BLaER1 (cell line): ENCODE measurements around the gene JADE2.

Experiments
- H3K27ac ChIP-seq: shearing (Covaris generic); formaldehyde crosslinking; 2 replicates; pipeline ENCODE4 v1.8.1; 2022
- H3K27me3 ChIP-seq: shearing (Covaris generic); formaldehyde crosslinking; 2 replicates; pipeline ENCODE4 v1.8.1; 2022
- H3K36me3 ChIP-seq: shearing (Covaris generic); formaldehyde crosslinking; 2 replicates; pipeline ENCODE4 v1.8.1; 2022
- H3K4me1 ChIP-seq: shearing (Covaris generic); formaldehyde crosslinking; 2 replicates; pipeline ENCODE4 v1.8.1; 2022
- H3K4me2 ChIP-seq: shearing (Covaris generic); formaldehyde crosslinking; 2 replicates; pipeline ENCODE4 v1.8.1; 2022
- H3K4me3 ChIP-seq: shearing (Covaris generic); formaldehyde crosslinking; 2 replicates; pipeline ENCODE4 v1.8.1; 2022
- H3K9ac ChIP-seq: shearing (Covaris generic); formaldehyde crosslinking; 2 replicates; pipeline ENCODE4 v1.8.1; 2022
- H3K9me3 ChIP-seq: shearing (Covaris generic); formaldehyde crosslinking; 2 replicates; pipeline ENCODE4 v1.8.1; 2022
- H4K20me1 ChIP-seq: shearing (Covaris generic); formaldehyde crosslinking; 2 replicates; pipeline ENCODE4 v1.8.1; 2022
- Cebpa-rat ChIP-seq: shearing (Covaris generic); IDR thresholded peaks from 2 replicates; pipeline ENCODE4 v1.8.1; 2022

The JADE2 gene

GRCh38 chr5:134556994-134557393 lies 31.5 kb downstream of the JADE2 start:
- H3K27ac ChIP-seq = no peak overlapping the region
- no peak overlapping the region for H3K4me3 ChIP-seq
- H3K4me1 ChIP-seq = peaks cover 63% of the 10 kb centered on the region
- no peak overlapping the region for H3K9ac ChIP-seq
- peak overlapping the region; percentile 91 for H3K4me2 ChIP-seq
- H3K9me3 ChIP-seq = no peaks in the 10 kb centered on the region
- H3K27me3 ChIP-seq = no peaks in the 10 kb centered on the region
- no peak for TF ChIP-seq Cebpa-rat
- peaks cover 52% of the 10 kb centered on the region for H3K36me3 ChIP-seq
- H4K20me1 ChIP-seq = no peaks in the 10 kb centered on the region; the same call in 1 of the 2 replicates

GRCh38 chr5:134559672-134560071 lies 34.2 kb downstream of the JADE2 start:
- Histone ChIP-seq H3K4me3 (no peak overlapping the region), H3K4me2 (no peak overlapping the region), H3K36me3 (peaks cover 67% of the 10 kb centered on the region), H3K27me3 (no peaks in the 10 kb centered on the region), H3K9me3 (no peaks in the 10 kb centered on the region), H3K9ac (no peak overlapping the region), H3K27ac (0 out of 2 replicates have a peak overlapping the region, but pooled peaks have one; percentile 26), H3K4me1 (peaks cover 36% of the 10 kb centered on the region), H4K20me1 (no peaks in the 10 kb centered on the region; the same call in 1 of the 2 replicates)
- no peak for TF ChIP-seq Cebpa-rat

- Histone ChIP-seq H3K36me3 (peaks cover 77% of the 10 kb centered on the region), H4K20me1 (no peaks in the 10 kb centered on the region; the same call in 1 of the 2 replicates), H3K9me3 (no peaks in the 10 kb centered on the region), H3K4me1 (peaks cover 26% of the 10 kb centered on the region), H3K27ac (no peak overlapping the region), H3K4me2 (no peak overlapping the region), H3K9ac (no peak overlapping the region), H3K27me3 (no peaks in the 10 kb centered on the region), H3K4me3 (no peak overlapping the region)
- TF ChIP-seq Cebpa-rat = no peak
Observed at GRCh38 chr5:134560698-134561097, 35.2 kb downstream of the JADE2 start.

- H4K20me1 ChIP-seq = peaks cover 4% of the 10 kb centered on the region; the same call in 1 of the 2 replicates
- no peak for TF ChIP-seq Cebpa-rat
- H3K9ac ChIP-seq = no peak overlapping the region
- H3K36me3 ChIP-seq = peaks cover 86% of the 10 kb centered on the region
- no peak overlapping the region for H3K4me2 ChIP-seq
- H3K27me3 ChIP-seq = no peaks in the 10 kb centered on the region
- peaks cover 14% of the 10 kb centered on the region for H3K4me1 ChIP-seq
- no peak overlapping the region for H3K27ac ChIP-seq
- no peaks in the 10 kb centered on the region for H3K9me3 ChIP-seq
- no peak overlapping the region for H3K4me3 ChIP-seq
Observed at GRCh38 chr5:134561871-134562296, 36.4 kb downstream of the JADE2 start.

- Histone ChIP-seq H3K4me2 (no peak overlapping the region), H4K20me1 (peaks cover 18% of the 10 kb centered on the region)
- TF ChIP-seq Cebpa-rat = no peak
Observed at GRCh38 chr5:134563221-134563620, 37.8 kb downstream of the JADE2 start.

GRCh38 chr5:134563962-134564361 lies 38.5 kb downstream of the JADE2 start:
- H3K4me3 ChIP-seq = no peak overlapping the region
- H3K27me3 ChIP-seq = no peaks in the 10 kb centered on the region
- H3K36me3 ChIP-seq = peaks cover 100% of the 10 kb centered on the region
- H3K9ac ChIP-seq = no peak overlapping the region
- H3K9me3 ChIP-seq = no peaks in the 10 kb centered on the region
- TF ChIP-seq Cebpa-rat = no peak
- peaks cover 9% of the 10 kb centered on the region for H3K4me1 ChIP-seq
- no peak overlapping the region for H3K4me2 ChIP-seq
- no peak overlapping the region for H3K27ac ChIP-seq
- H4K20me1 ChIP-seq = peaks cover 25% of the 10 kb centered on the region

More at GRCh38 chr5:134563221-134563620, 37.8 kb downstream of the JADE2 start:
- Histone ChIP-seq H3K27ac (no peak overlapping the region), H3K36me3 (peaks cover 99% of the 10 kb centered on the region), H3K9ac (no peak overlapping the region), H3K4me1 (peaks cover 13% of the 10 kb centered on the region), H3K27me3 (no peaks in the 10 kb centered on the region), H3K4me3 (no peak overlapping the region), H3K9me3 (no peaks in the 10 kb centered on the region)

- peaks cover 100% of the 10 kb centered on the region for H3K36me3 ChIP-seq
Observed at GRCh38 chr5:134564396-134564795, 38.9 kb downstream of the JADE2 start.

GRCh38 chr5:134565791-134566740 lies 40.6 kb downstream of the JADE2 start:
- Histone ChIP-seq H3K27ac (no peak overlapping the region), H3K4me1 (no peaks in the 10 kb centered on the region), H3K27me3 (no peaks in the 10 kb centered on the region), H3K4me3 (no peak overlapping the region), H3K9ac (no peak overlapping the region), H3K36me3 (peaks cover 100% of the 10 kb centered on the region), H4K20me1 (peaks cover 46% of the 10 kb centered on the region), H3K4me2 (no peak overlapping the region), H3K9me3 (no peaks in the 10 kb centered on the region)
- TF ChIP-seq Cebpa-rat = no peak

More at GRCh38 chr5:134564396-134564795, 38.9 kb downstream of the JADE2 start:
- Histone ChIP-seq H3K4me3 (no peak overlapping the region), H4K20me1 (peaks cover 30% of the 10 kb centered on the region), H3K4me2 (no peak overlapping the region), H3K9me3 (no peaks in the 10 kb centered on the region), H3K27me3 (no peaks in the 10 kb centered on the region), H3K27ac (no peak overlapping the region), H3K4me1 (peaks cover 5% of the 10 kb centered on the region), H3K9ac (no peak overlapping the region)
- TF ChIP-seq Cebpa-rat = no peak

- H3K9ac ChIP-seq = 0 out of 2 replicates have a peak overlapping the region, but pooled peaks have one; percentile 12
- H3K27ac ChIP-seq = no peak overlapping the region
- no peak overlapping the region for H3K4me2 ChIP-seq
- H4K20me1 ChIP-seq = peaks cover 50% of the 10 kb centered on the region
- TF ChIP-seq Cebpa-rat = no peak
- H3K27me3 ChIP-seq = no peaks in the 10 kb centered on the region
- no peaks in the 10 kb centered on the region for H3K9me3 ChIP-seq
- peaks cover 3% of the 10 kb centered on the region for H3K4me1 ChIP-seq
- H3K36me3 ChIP-seq = peaks cover 100% of the 10 kb centered on the region
- H3K4me3 ChIP-seq = no peak overlapping the region
Observed at GRCh38 chr5:134566741-134567221, 41.3 kb downstream of the JADE2 start.

GRCh38 chr5:134567641-134568336 lies 42.3 kb downstream of the JADE2 start:
- Histone ChIP-seq H3K36me3 (peaks cover 100% of the 10 kb centered on the region), H4K20me1 (peaks cover 60% of the 10 kb centered on the region)

More at GRCh38 chr5:134567641-134568336, 42.3 kb downstream of the JADE2 start:
- TF ChIP-seq Cebpa-rat = no peak
- no peak overlapping the region for H3K4me2 ChIP-seq
- no peak overlapping the region for H3K27ac ChIP-seq
- no peak overlapping the region for H3K9ac ChIP-seq
- no peaks in the 10 kb centered on the region for H3K27me3 ChIP-seq
- no peak overlapping the region for H3K4me3 ChIP-seq
- H3K4me1 ChIP-seq = peaks cover 13% of the 10 kb centered on the region
- H3K9me3 ChIP-seq = no peaks in the 10 kb centered on the region
